Stimulated activated CD4-positive, alpha-beta T cell treated with anti-CD3 and anti-CD28 coated beads, Interleukin-12 subunit alpha, Interleukin-12 subunit beta, amount 100 ng/mL, for 24 hours (primary cell): ENCODE measurements around the gene ADAP1.

ENCODE experiments used
- DNase-seq, 2 experiments: peaks; one replicate each; pipeline ENCODE4 v3.0.0-alpha.2; 2020; ENCODE audit warnings: low read depth in 2 of 2

Gene ADAP1

DNA sequence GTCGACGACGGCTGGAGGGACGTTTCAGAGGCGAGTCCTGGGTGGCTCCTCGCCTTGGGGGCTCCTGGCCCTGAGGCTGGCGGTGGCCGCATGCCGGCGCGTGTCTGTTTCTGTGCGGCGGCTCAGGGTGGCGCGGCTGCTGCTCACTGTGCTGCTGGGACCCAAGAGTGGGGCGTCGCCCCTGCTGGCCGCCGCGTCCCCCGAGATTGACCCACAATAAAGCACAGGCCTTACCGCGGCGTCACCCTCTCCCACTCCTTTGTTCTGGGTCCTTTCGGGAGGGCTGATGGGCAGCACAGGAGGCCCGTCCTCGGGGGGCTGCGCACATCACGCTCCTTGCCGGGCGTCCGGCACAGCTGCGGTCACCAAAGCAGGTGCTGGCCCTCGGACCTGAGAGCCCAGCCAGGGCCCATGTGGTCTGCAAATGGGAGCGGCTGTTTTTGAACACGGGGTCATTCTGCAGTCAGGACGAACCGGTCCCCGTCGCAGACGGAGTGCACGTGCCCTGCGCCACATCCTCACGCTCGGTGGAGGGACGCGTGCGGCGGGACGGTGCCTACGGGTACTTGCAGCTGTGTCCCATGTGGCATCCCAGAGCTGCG is 58.9 kb downstream of the ADAP1 start:
- no peak for DNase-seq

DNA sequence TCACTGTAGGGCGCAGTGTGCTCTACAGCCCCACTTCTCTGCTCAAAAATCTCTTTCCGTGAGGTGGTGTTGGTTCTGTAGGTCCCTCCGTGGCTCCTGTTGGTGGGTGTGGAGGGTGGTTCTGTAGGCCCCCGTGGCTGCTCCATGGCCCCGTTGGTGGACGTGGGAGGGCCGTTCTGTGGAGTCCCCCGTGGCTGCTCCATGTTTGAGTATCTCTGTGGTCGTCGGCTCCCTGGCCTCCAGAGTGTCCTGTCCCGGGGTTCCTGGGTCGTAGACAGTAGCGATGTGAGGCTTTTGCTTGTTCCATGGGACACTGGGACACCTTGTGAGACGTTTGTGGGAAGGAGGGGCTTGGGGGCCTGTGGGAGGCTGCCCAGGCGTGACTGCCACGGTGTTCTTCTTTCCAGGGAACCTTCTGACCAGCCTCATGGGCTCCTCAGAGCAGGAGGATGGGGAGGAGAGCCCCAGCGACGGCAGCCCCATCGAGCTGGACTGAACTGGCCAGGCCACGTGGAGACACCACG is 59.5 kb downstream of the ADAP1 start:
- no peak for DNase-seq

DNA sequence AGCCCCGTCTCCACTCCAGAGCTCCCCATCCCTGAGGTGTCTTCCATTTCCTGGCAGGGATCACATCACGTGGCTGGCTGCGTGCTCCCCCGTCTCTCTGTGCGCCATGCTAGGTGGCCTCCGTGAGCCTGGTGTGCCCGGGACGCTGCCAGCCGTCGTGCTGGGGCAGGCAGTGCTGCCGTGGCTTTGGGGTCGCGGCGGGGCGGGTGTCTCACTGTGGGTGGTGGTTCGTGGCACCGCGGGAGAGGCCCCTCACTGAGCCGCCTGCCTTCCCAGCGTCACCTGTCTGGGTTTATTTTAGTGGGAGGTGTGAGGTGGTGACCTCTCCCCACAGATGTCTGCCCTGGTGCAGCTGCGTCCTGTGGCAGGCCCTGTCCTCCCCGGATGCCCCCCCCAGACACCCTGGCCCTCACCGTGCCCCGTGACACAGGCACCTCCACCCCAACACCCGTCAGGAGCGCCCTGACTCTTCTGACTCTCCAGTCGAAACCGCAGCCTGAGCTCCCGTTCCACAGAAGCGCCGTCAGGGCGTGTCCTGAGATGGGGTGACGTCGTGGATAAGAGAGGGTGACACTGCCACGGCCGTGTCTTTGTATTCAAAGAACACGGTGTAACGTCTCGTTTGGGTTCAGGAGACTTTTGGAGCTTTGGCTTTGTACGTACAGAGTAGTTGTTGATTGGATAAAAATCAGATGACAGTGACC is 60.2 kb downstream of the ADAP1 start:
- DNase-seq = no peak

DNA sequence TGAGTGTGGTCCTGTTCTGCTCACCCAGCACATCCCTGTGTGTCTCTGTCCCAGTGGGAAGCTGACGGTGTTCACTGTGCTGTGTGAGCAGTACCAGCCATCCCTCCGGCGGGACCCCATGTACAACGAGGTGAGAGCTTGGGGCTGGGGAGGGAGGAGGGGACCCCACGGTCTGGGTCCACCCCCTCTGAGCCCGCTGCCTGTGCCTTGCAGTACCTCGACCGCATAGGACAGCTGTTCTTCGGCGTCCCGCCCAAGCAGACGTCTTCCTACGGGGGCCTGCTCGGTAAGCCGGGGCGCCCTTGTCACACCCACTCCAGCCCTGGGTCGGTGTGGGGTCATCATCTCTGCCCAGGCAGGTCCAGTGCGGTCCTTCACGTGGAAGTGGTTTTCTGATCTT is 60.8 kb downstream of the ADAP1 start:
- DNase-seq = no peak

DNA sequence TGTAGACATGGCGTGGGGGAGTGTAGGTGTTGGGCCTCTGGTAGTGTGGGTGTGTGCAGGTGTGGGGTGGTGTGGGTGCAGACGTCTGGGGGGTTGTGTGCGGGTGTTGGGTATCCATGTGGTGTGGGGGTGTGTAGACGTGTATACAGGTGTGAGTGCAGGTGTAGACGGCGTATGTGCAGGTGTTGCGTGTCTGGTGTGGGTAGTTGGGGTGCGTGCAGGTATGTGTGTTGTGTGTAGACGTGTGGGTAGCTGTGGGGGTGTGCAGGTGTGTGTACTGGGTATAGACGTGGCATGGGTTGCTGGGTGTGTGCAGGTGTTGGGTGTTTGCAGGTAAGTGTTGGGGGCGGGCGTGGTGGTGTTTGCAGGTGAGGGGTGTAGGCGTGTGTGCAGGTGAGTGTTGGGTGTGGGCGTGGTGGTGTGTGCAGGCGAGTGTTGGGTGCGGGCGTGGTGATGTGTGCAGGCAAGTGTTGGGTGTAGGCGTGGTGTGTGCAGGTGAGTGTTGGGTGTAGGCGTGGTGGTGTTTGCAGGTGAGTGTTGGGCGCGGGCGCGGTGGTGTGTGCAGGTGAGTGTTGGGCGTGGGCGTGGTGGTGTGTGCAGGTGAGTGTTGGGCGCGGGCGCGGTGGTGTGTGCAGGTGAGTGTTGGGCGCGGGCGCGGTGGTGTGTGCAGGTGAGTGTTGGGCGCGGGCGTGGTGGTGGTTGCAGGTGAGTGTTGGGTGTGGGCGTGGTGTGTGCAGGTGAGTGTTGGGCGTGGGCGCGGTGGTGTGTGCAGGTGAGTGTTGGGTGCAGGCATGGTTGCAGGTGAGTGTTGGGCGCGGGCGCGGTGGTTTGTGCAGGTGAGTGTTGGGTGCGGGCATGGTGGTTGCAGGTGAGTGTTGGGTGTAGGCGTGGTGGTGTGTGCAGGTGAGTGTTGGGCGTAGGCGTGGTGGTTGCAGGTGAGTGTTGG is 61.6 kb downstream of the ADAP1 start:
- no peak for DNase-seq

DNA sequence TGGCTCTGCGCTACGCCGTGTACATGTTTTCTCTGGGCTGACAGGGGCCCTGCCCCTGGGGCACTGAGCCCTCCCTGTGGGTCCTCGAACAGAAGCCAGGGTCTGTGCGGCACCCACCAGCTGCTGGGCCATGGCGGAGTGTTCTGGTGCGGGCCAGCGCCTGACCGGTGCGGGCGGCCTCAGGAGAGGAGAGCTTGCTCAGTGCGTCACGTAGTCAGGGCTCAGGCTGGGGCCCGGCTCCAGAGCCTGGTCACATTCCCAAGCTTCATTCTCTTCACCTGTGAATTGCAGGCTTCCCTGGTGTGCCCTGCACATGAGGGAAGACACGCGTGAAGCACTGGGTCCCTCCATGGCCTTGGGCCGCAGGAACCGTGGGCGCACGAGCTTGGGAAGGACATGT is 62.7 kb downstream of the ADAP1 start:
- no peak for DNase-seq

DNA sequence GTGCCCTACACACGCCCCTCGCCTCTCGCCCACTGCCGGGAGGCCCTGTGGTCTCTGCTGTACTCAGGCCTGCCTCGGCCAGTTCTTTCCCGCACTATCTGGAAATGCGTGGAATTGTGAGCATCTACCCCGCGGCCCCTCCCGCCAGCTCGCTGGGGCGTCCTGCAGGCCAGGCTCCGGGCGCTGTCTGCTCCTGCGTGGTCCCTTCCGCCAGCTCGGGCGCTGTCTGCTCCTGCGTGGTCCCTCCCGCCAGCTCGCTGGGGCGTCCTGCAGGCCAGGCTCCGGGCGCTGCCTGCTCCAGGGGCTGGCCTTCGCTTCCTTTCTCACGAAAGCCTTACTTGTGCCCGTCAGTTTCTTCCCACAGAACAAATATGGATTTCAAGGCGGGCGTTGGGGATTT is 63.2 kb downstream of the ADAP1 start:
- no peak for DNase-seq

DNA sequence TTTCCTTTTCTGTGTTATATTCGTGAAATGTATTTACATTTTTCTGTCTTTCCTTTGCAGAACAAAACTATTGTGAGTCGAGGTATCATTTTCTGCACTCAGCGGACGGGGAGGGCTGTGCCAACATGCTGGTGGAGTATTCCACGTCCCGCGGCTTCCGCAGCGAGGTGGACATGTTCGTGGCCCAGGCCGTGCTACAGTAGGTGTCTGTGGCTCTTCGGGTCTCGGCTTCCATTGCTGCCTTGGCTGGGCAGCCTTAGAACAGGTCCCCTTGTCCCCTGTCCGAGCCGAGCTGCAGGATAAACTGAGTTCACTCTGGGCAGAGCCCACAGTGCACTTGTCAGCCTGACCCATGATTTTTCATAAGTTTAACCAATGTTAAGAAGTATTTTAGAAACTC is 63.6 kb downstream of the ADAP1 start:
- DNase-seq = no peak

DNA sequence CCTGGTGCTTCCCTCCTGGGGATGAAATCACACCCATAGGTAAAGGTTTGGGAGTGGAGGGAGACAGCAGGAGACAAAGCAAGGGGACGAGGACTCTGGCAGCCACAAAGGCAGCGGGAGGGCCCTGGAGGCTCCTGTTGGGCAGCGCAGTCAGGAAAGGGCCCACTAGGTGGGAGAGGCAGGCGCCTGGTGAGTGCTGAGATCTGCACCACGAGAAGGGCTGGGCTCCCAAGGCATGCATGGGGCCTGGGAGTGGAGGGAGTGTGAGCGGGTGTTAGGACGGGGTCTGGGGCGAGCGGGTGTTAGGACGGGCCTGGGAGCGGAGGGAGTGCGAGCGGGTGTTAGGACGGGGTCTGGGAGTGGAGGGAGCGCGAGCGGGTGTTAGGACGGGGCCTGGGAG is 65.1 kb downstream of the ADAP1 start:
- DNase-seq = no peak

DNA sequence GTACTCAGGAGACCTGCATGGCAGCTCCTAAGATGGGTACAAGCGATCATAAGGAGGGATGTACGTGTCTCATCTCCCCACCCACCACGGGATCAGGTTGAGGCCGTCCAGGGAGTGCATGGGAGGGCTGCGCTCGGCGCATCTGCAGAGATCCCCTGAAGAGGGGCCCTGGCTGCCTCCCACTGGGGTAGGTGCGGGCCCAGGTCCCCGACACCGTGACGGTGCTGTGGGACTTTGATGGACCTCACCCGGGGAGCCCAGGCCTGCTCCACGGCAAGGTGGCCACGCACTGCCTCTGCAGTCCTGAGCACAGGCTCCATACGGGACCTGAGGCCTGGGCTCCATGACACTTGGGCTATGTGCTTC is 65.5 kb downstream of the ADAP1 start:
- no peak for DNase-seq

DNA sequence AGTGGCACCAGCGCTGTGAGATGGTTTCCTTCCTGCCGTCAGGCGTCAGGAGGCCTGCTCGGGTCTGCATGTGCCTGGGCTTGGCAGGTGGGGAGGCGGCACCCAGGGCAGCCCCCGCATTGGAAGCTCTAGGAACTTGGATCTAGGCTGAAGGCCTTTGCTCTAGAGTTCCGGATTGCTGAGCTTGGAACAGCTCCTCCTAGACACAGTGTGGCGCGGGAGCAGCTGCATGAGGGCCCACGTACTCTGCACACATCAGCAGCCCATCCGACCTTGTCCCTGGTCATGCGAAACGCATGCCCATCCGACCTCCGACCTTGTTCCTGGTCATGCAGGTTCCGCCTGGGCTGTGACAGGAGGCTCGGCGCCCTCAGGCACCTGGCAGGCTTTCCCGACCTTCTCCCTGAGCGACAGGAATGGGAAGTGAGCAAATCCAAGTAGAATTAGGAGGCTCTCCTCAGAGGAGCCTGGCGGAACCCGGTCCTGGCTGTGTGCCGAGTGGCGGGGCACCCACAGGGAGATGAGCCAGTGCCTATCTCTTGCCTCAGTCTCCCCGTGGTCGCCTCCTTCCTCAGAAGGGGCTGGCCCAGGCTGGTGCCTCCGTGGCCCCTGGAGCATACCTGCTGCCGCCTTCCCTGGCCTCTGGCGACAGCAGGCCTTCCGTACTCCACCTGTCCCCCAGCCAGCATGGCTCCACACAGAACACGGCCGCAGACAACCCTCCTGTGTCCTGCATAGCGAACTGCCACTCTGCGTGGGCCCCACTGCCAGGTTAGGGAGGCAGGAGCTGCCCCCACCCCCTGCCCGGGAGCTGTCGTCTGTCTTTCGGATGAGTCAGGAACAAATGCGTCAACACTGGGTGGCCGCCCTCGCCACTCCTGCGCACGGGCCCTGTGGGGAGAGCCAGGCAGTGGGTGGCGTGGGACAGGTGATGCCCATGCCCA is 66.1 kb downstream of the ADAP1 start:
- no peak for DNase-seq

DNA sequence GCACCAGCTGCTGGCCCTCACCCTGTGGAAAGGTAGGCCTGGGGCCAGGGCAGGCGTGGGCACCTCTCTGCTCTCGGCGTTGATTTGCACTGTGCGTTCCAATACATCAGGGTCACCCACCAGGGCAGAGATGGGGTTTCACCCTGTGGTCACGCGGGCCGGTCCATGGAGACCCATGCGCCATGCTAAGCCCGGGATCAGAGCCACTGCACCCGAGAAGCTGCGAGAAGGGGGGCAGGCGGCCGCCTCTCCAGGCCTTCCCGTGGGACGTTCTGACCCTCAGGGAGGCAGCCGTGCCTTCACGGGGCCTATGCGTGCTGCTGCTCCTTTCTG is 67.0 kb downstream of the ADAP1 start:
- no peak for DNase-seq

DNA sequence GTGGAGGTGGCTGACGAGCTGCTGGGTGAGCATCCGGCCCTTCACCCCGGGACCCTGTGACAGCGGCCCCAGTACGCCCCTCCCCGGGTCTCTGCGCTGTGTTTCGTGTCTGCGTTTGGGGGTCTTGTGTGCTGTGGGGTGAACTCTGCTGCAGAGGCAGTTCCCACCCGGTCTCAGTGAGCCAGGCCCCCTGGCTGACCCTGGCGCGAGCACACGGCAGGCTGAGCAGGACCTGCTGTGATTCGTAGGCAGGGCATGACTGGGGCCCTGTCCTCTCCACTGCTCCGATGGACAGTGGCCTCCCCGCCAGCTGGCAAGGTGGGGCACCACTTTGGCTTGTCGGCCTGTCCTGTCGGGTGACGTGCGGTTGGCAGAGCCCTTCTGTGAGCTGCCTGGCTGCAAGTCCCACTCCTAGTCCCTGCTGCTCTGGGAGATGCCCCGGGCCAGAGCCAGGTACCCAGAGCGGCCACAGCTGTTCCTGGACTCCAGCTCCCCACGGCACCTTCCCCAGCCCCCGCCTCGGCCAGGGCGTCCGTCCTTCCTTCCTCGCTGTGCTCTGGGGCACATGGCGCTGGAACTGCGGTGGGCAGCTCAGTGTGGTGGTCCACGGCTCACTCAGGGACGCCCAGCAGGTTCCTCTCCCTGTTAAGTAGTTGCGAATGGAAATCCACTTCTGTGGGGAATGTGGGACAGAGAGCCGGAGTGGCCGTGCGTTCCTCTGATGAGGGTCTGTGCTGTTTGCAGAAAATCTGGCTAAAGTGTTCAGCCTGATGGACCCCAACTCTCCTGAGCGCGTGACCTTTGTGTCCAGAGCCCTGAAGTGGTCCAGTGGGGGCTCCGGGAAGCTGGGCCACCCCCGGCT is 67.6 kb downstream of the ADAP1 start:
- no peak for DNase-seq

DNA sequence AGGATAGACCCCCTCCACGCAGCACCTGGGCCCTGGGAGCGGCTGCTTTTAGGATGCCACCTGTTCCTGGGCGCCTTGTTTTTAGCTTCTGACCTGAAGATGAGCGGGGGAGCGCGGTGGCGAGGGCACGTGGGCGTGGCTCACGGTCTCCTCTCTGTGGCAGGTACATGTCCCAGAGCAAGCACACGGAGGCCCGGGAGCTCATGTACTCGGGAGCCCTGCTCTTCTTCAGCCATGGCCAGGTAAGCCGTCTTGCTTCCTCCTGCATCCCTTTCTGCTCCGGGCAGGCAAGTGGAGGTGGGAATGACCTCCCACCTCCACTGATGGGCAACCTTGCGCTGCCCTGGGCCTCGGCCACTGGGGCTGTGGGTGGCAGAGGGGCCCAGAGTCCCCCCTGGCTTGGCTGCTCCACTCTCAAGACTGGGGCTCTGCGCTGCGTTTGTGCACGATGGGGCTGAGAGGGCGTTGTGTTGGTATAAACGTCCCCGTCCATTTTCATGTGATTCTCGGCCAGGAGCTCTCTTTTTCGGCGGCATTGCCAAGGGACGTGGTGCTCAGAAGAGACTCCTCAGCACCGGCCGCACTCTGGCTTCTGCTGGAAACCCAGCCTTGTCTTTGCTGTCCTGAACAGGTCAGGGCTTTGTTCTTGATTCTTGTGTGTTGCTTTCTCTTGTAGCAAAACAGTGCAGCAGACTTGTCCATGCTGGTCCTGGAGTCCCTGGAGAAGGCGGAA is 68.4 kb downstream of the ADAP1 start:
- no peak for DNase-seq

DNA sequence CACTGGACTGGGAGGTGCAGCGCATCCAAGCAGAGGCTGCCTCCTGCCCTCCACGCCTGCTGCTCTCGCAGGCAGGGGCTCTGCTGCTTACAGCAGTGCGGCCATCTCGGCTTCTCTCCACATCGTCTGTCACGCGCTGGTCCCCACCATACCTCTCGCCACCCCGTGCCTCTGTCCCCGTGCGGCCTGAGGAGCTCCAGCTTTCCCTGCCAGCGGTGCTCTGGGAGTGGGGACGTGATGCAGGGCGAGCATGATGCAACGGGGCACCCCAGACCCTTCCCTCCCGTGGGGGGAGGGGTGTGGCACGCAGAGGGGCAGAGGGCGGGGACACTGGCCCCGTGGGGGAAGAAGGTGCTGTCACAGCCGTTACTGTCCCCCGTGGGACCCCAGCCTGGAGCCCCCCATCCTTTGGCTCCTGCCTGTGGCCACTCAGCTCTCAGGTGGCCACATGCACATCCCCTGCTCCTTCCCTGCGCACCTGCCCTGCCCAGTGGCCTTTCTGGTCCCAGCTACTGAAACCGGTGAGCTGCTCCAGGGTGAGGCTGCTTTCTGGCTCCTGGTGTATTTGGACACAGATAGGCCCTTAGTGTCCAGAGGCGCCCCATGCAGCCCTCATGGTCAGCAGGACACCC is 69.1 kb downstream of the ADAP1 start:
- no peak for DNase-seq

DNA sequence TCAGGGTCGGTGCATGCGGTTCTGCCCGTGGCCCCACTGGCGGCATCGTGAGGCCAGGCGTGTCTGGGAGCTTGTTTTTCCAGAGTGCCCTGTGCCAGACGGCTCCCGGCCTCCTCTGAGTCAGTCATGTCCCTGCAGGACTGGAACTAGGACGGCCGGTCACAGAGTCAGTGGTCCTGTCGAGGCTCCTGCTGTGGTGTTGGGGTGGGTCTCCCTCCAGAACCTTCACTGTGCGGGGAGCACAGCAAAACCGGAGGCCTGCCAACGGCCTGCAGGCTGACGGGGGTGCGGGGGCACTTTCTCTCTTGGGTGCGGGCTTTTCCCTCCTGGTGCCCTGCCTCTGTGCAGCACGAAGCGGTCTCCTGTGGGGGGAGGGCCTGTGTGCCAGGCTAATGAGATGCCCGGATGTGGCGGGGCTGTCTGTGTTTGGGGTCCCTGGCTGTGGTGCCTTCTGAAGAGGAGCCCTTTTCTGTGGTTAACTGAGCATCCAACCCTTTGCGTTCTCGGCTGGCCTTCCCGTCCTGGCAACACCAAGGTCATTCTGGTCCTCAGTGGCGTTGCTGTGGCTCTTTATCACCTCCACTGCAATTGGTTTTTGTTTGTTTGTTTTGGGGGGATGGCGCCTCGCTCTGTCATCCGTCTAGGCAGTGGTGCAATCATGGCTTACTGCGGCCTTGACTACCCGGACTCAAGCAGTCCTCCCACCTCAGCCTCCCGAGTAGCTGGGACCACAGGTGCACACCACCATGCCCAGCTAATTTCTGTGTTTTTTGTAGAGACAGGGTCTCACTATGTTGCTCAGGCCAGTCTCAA is 70.1 kb downstream of the ADAP1 start:
- DNase-seq = no peak

DNA sequence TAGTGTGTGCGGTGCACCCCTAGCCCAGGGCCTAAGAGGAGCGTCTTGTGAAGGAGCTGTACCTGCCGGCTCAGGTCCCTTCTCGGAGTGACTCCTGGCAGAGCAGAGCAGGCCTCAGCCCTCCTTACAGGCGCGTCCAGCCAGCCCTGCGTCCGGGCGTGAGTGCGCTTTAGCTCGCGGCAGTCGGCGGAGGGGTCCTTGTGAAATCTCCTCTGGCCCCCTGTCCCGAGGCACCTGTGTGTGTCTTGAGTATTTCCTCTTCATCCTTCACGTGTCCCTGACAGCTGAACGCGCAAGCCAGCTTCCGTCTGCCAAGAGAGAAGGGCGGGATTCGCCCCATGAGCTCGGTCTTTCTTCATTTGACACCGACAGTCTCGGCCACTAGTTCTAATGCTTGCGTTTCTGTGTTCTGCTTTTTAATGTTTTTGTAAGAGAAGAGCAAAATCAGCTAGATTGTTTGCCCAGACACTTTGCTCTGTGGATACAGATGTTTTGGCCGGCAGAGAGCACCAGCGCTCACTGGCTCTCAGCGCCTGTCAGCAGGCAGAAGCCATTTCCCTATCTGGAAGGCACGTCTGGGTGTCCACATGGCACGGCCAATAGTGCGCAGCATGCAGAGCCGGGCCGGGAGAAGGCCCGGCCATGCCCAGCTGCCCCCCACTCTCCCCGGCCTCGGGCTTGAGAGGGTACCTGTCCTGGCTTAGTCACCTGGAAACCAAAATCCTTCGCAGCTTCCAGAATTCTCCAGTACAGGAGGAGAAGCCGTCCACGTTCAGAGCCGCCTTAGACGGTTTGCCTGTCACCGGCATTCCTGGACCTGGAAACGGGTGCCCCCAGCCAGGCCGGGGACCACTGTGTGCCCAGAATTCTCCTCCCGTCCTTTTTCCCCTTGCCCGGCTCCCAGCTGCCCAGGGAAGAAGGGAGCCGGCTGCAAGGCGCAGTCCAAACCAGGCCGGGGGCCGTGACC is 71.1 kb downstream of the ADAP1 start:
- no peak for DNase-seq
